HepG2 (cell line): ENCODE results near the gene ABHD12. TPM values are rescaled to one million over a fixed set of nuclear protein-coding genes. Genes with fewer than 3 reads are reported as not detected.
"Not testable (repeated sequence)": the region's sequence is repeated elsewhere in the genome, so short reads cannot be mapped to it uniquely, and the experiment has no call there.

Source experiments
- ATAC-seq: fragments of 200-7000 bp; cut with Tn5 transposase; 3 replicates; pipeline ENCODE4 v1.9.1; 2020; ENCODE audit warnings: mild to moderate bottlenecking, moderate library complexity
- BruUV-seq: library from RNA; stranded (reverse); fragments of 400-500 nt; replicated peaks from 2 replicates; lab custom pipeline; 2021; lab: Mats Ljungman, UMichigan
- CTCF ChIA-PET: fragments of 300-600 bp; formaldehyde crosslinking; extraction: SDS; loops from one replicate; lab custom pipeline; 2021; ENCODE audit warnings: low total read pairs, inconsistent platforms, low intra/inter-chr PET ratio; lab: Yijun Ruan, JAX
- POLR2A ChIA-PET: fragments of 350-600 bp; sonication (Branson Sonifier 250); formaldehyde crosslinking; loops from one replicate; lab custom pipeline; 2020; ENCODE audit warnings: antibody characterized with exemption, inconsistent platforms; lab: Yijun Ruan, JAX
- DNase-seq: peaks from one replicate; pipeline ENCODE4 v3.0.0-alpha.2; 2015; ENCODE audit warnings: low spot score
- FAIRE-seq: peaks from 3 replicates; lab custom pipeline; 2011; peaks lifted over from hg19 to GRCh38; lab: Jason Lieb, UNC
- H2AFZ ChIP-seq: one replicate; pipeline ENCODE4 v1.6.1; 2011; ENCODE audit warnings: low read length, inconsistent platforms
- H3K27ac ChIP-seq: fragments of 300-600 bp; 3 replicates; pipeline ENCODE4 v1.8.0; 2011; ENCODE audit warnings: mixed run types, mild to moderate bottlenecking, mixed read lengths, low read length, inconsistent platforms; ENCODE audit not compliant: insufficient read depth; ENCODE audit errors: extremely low read length
- H3K27me3 ChIP-seq, 2 experiments: fragments of 200-600 bp in 1 of 2; 2 replicates in 1 of 2; 3 replicates in 1 of 2; pipeline versions ENCODE4 v1.6.0 to v1.8.0; 2011; ENCODE audit warnings: low read length in 2 of 2, mild to moderate bottlenecking in 2 of 2, moderate library complexity in 2 of 2, inconsistent platforms in 1 of 2; ENCODE audit not compliant: insufficient read depth in 2 of 2, control insufficient read depth in 1 of 2
- H3K36me3 ChIP-seq, 2 experiments: fragments of 200-600 bp in 1 of 2; replicated peaks in 1 of 2; 2 replicates in 1 of 2; 3 replicates in 1 of 2; pipeline versions ENCODE4 v1.5.1 to v1.8.0; 2011; ENCODE audit warnings: low read length in 2 of 2, inconsistent platforms in 1 of 2; ENCODE audit not compliant: insufficient read depth in 2 of 2, control insufficient read depth in 1 of 2
- H3K4me1 ChIP-seq: 2 replicates; pipeline ENCODE4 v1.5.1; 2012; ENCODE audit warnings: low read length, inconsistent platforms; ENCODE audit not compliant: insufficient read depth
- H3K4me2 ChIP-seq: 2 replicates; pipeline ENCODE4 v1.6.0; 2011; ENCODE audit warnings: low read depth, low read length, inconsistent platforms
- H3K4me3 ChIP-seq, 3 experiments: fragments of 200-600 bp in 1 of 3; sonication (generic), shearing (Covaris generic) in 1 of 3; replicated peaks in 1 of 3; 2 replicates each; pipeline ENCODE4 v1.5.1; 2011 to 2016; ENCODE audit warnings: low read length in 3 of 3, inconsistent platforms in 2 of 3, low read depth in 2 of 3, mild to moderate bottlenecking in 2 of 3, control low read depth in 1 of 3, mixed read lengths in 1 of 3; ENCODE audit not compliant: insufficient read depth in 1 of 3
- H3K79me2 ChIP-seq: one replicate; pipeline ENCODE4 v1.6.1; 2011; ENCODE audit warnings: low read length, inconsistent platforms; ENCODE audit not compliant: insufficient read depth
- H3K9ac ChIP-seq: 2 replicates; pipeline ENCODE4 v1.6.0; 2011; ENCODE audit warnings: mild to moderate bottlenecking, low read depth, low read length, inconsistent platforms; ENCODE audit not compliant: insufficient read depth
- H3K9me3 ChIP-seq: 2 replicates; pipeline ENCODE4 v1.5.1; 2012; ENCODE audit warnings: mild to moderate bottlenecking, low read length
- H4K20me1 ChIP-seq: 2 replicates; pipeline ENCODE4 v1.6.0; 2011; ENCODE audit warnings: inconsistent platforms, mild to moderate bottlenecking, low read length, moderate library complexity; ENCODE audit not compliant: insufficient read depth
- AGO1 ChIP-seq: fragments of 200-400 bp; formaldehyde crosslinking; IDR thresholded peaks from 2 replicates; pipeline ENCODE4 v1.6.1; 2017; ENCODE audit warnings: mild to moderate bottlenecking, low read depth, low read length, moderate library complexity; ENCODE audit not compliant: poor library complexity, severe bottlenecking
- ERF ChIP-seq: IDR thresholded peaks from 2 replicates; pipeline ENCODE4 v1.6.1; 2018; ENCODE audit warnings: missing biosample characterization, missing genetic modification reagents
- FOXK2 ChIP-seq: fragments of 450-650 bp; IDR thresholded peaks from 2 replicates; pipeline ENCODE4 v1.6.1; 2016
- HNRNPH1 ChIP-seq: fragments of 200-400 bp; formaldehyde crosslinking; optimal IDR thresholded peaks from 2 replicates; pipeline ENCODE3; 2017; ENCODE audit warnings: mild to moderate bottlenecking, low read depth, low read length
- MAF1 ChIP-seq: sonication (generic); formaldehyde crosslinking; IDR thresholded peaks from 2 replicates; pipeline ENCODE4 v1.5.0; 2020; ENCODE audit warnings: missing genetic modification reagents, borderline replicate concordance
- RFX1 ChIP-seq: fragments of 450-650 bp; IDR thresholded peaks from 2 replicates; pipeline ENCODE4 v1.6.1; 2017
- SIX1 ChIP-seq: sonication (generic); formaldehyde crosslinking; IDR thresholded peaks from 2 replicates; pipeline ENCODE4 v1.4.0; 2020; ENCODE audit warnings: missing genetic modification reagents, borderline replicate concordance
- TOE1 ChIP-seq: sonication (generic); formaldehyde crosslinking; IDR thresholded peaks from 2 replicates; pipeline ENCODE4 v1.4.0; 2020; ENCODE audit warnings: mild to moderate bottlenecking, missing genetic modification reagents
- ZBTB7A ChIP-seq: sonication (generic); formaldehyde crosslinking; IDR thresholded peaks from 2 replicates; pipeline ENCODE4 v1.8.0; 2022; ENCODE audit warnings: mild to moderate bottlenecking, missing genetic modification reagents
- ZNF138 ChIP-seq: sonication (generic); formaldehyde crosslinking; IDR thresholded peaks from 2 replicates; pipeline ENCODE4 v1.5.0; 2020; ENCODE audit warnings: mild to moderate bottlenecking, low read depth, missing genetic modification reagents
- ZNF337 ChIP-seq: sonication (generic); formaldehyde crosslinking; IDR thresholded peaks from 2 replicates; pipeline ENCODE4 v1.5.1; 2020; ENCODE audit warnings: missing genetic modification reagents, low read depth, mild to moderate bottlenecking, borderline replicate concordance
- ZNF605 ChIP-seq: sonication (generic); formaldehyde crosslinking; IDR thresholded peaks from 2 replicates; pipeline ENCODE4 v1.8.0; 2022; ENCODE audit warnings: mild to moderate bottlenecking, missing genetic modification reagents
- WGBS: methylation state at CpG from one replicate; pipeline ENCODE4 v1.1.6; 2017; ENCODE audit warnings: low lambda C conversion rate; 5-methylcytosine and 5-hydroxymethylcytosine counted together
- in situ Hi-C: cut with HindIII; loops from 2 replicates; pipeline ENCODE4 v1.10.0; 2017; ENCODE audit warnings: low pct_unique_long_range_greater_than_20kb; ENCODE audit not compliant: extremely low pct_ligation_motif_present
- intact Hi-C: fragments of 100-400 bp; cut with micrococcal nuclease; formaldehyde crosslinking; loops from one replicate; pipeline ENCODE4 v1.10.0; 2022; ENCODE audit not compliant: unreplicated experiment
- polyA plus RNA-seq, 8 experiments: library from polyadenylated mRNA; depleted of rRNA in 3 of 8; stranded (reverse) in 7 of 8; unstranded in 1 of 8; fragments of >200 nt; fragmentation: Illumina TruSeq in 4 of 8; extraction: Trizol in 4 of 8; gene quantifications; 2 replicates each; pipeline versions ENCODE4 v1.2.1 to v1.2.3, GENCODE V29; 2011 to 2016; ENCODE audit warnings: low read depth in 4 of 8, missing spikeins in 1 of 8, mixed read lengths in 1 of 8; ENCODE audit not compliant: insufficient read depth in 1 of 8
- total RNA-seq, 5 experiments: library from RNA; depleted of rRNA; stranded (reverse); fragments of >200 nt; fragmentation: Illumina TruSeq; extraction: Trizol; gene quantifications; 2 replicates each; pipeline ENCODE4 v1.2.3, GENCODE V29; 2016; ENCODE audit warnings: low read depth in 1 of 5

The ABHD12 gene
- total and polyA plus RNA-seq, 2 of the 13 experiments (the other 11 are each of a cell fraction or from before 2014, with no cell fraction given) = 23.5 to 72.1 TPM

GRCh38 chr20:25336561-25337422, 53.8 kb downstream of the ABHD12 start (continued):
- TF ChIP-seq ERF (CRISPR knock-in tag) = peak; percentile 38; the same call in 1 of the 2 replicates
- TF ChIP-seq SIX1 (CRISPR knock-in tag) = no peak
- no peak for TF ChIP-seq ZNF138 (CRISPR knock-in tag)
- TF ChIP-seq RFX1 = no peak
- TF ChIP-seq MAF1 = no peak
- no peak for TF ChIP-seq HNRNPH1
- peak; percentile 61; the same call in 1 of the 2 replicates for TF ChIP-seq ZNF605 (CRISPR knock-in tag)
- no peak for TF ChIP-seq ZNF337 (CRISPR knock-in tag)
- TF ChIP-seq TOE1 (CRISPR knock-in tag) = no peak
- TF ChIP-seq ZBTB7A (CRISPR knock-in tag) = no peak
- TF ChIP-seq AGO1 = no peak

GRCh38 chr20:25334972-25335371, 55.7 kb downstream of the ABHD12 start:
- ATAC-seq, H3K27ac ChIP-seq, FAIRE-seq, H3K9me3 ChIP-seq, H3K4me3 ChIP-seq, intact Hi-C loops, H2AFZ ChIP-seq, H4K20me1 ChIP-seq, POLR2A ChIA-PET, H3K27me3 ChIP-seq, H3K9ac ChIP-seq, H3K36me3 ChIP-seq, H3K4me2 ChIP-seq: not testable (repeated sequence)
- CTCF ChIA-PET = interaction anchor here (5.6 kb wide), 1 partner anchor 64 kb away, joined by 45 read pairs; no protein-coding TSS in a partner anchor
- peaks cover 36% of the 10 kb centered on the region for H3K4me1 ChIP-seq
- 0 out of 2 replicates have a peak, but pooled peaks have one; percentile 19 for TF ChIP-seq FOXK2
- TF ChIP-seq, all 625 proteins: peak for 1; not testable (repeated sequence) for 624
- H3K79me2 ChIP-seq = peaks cover 11% of the 10 kb centered on the region
- WGBS = 97% methylated on average over 1 of the region's 1 CpG
- in situ Hi-C loops, DNase-seq, BruUV-seq: not testable (repeated sequence)
